ENCODE data around the gene DNAI2.
A peak's percentile ranks its signal among the peaks of the same experiment; 100 is the strongest.

The DNAI2 gene

GRCh38 chr17:74307984-74308773 is 34.1 kb downstream of the DNAI2 start:
- no peak for DNase-seq

- DNase-seq, result no peak
Observed at GRCh38 chr17:74309902-74310301, 35.9 kb downstream of the DNAI2 start.

- no peak for DNase-seq
Observed at GRCh38 chr17:74314877-74315276, 40.8 kb downstream of the DNAI2 start.

GRCh38 chr17:74316220-74316619 is 42.2 kb downstream of the DNAI2 start:
- no peak for DNase-seq

GRCh38 chr17:74317071-74317470 is 43.0 kb downstream of the DNAI2 start:
- DNase-seq, result no peak

- no peak for DNase-seq
Observed at GRCh38 chr17:74318391-74318790, 44.4 kb downstream of the DNAI2 start.

- no peak for DNase-seq
Observed at GRCh38 chr17:74324521-74324920, 50.5 kb downstream of the DNAI2 start.

GRCh38 chr17:74325376-74325742 is 51.3 kb downstream of the DNAI2 start:
- no peak for DNase-seq

- peak; percentile 60 to 64 for DNase-seq
Observed at GRCh38 chr17:74325743-74326379, 51.8 kb downstream of the DNAI2 start, which contains the start of gene KIF19. KIF19 (plus strand) TSS chr17:74326226; CDS start chr17:74326350, 124 bp downstream.

- no peak for DNase-seq
Observed at GRCh38 chr17:74326506-74326905, 52.5 kb downstream of the DNAI2 start.

- DNase-seq, result no peak
Observed at GRCh38 chr17:74328487-74328886, 54.5 kb downstream of the DNAI2 start.

GRCh38 chr17:74329378-74329777 is 55.3 kb downstream of the DNAI2 start:
- no peak for DNase-seq

- DNase-seq, result no peak
Observed at GRCh38 chr17:74330446-74330845, 56.4 kb downstream of the DNAI2 start.

- no peak for DNase-seq
Observed at GRCh38 chr17:74332017-74332650, 58.1 kb downstream of the DNAI2 start.

GRCh38 chr17:74332763-74333283 is 58.8 kb downstream of the DNAI2 start:
- DNase-seq, result no peak

- no peak for DNase-seq
Observed at GRCh38 chr17:74334393-74335039, 60.5 kb downstream of the DNAI2 start.

GRCh38 chr17:74335529-74336062 is 61.6 kb downstream of the DNAI2 start:
- DNase-seq, result no peak

GRCh38 chr17:74336307-74336706 is 62.3 kb downstream of the DNAI2 start:
- no peak for DNase-seq

GRCh38 chr17:74337834-74338500 is 63.9 kb downstream of the DNAI2 start:
- no peak for DNase-seq

- DNase-seq, result no peak
Observed at GRCh38 chr17:74339537-74340195, 65.6 kb downstream of the DNAI2 start.

- DNase-seq, result no peak
Observed at GRCh38 chr17:74340470-74341023, 66.5 kb downstream of the DNAI2 start.

Data from activated CD4-positive, alpha-beta T cell treated with anti-CD3 and anti-CD28 coated beads, Interleukin-2, amount 50 U/mL, for 48 hours (primary cell).